Measurements from ENCODE around the gene HIF3A.

Gene HIF3A

GRCh38 chr19:46392252-46392801 lies 95.5 kb downstream of the HIF3A start:
- Histone ChIP-seq H3K27me3 (ENCODE audit: insufficient read depth, low read length, poor library complexity) (no peaks in the 10 kb centered on the region), H3K4me1 (ENCODE audit: insufficient read depth, low read length) (no peaks in the 10 kb centered on the region), H3K36me3 (ENCODE audit: insufficient read depth, low read length) (peaks cover 48% of the 10 kb centered on the region), H3K4me2 (ENCODE audit: insufficient read depth, low read length) (no peak overlapping the region), H4K20me1 (ENCODE audit: insufficient read depth, low read length) (peaks cover 19% of the 10 kb centered on the region), H2AFZ (ENCODE audit: low read depth, low read length) (no peak overlapping the region), H3K27ac (ENCODE audit: low read length) (no peak overlapping the region), H3K4me3 (ENCODE audit: low read depth in 1 of 2, low read length in 2 of 2) (no peak overlapping the region), H3K79me2 (ENCODE audit: insufficient read depth, low read length) (no peaks in the 10 kb centered on the region), H3K9me3 (ENCODE audit: insufficient read depth, low read length, severe bottlenecking) (no peaks in the 10 kb centered on the region), H3K9ac (ENCODE audit: low read depth, low read length) (no peak overlapping the region)
- DNase-seq (no peak), ATAC-seq (ENCODE audit: insufficient read depth, low read depth) (no peak)
- no peak for TF ChIP-seq EZH2 (IDR thresholded peaks at IDR 0.05; ENCODE audit: borderline replicate concordance, low read depth, low read length, severe bottlenecking)
- TF ChIP-seq, protein P1, sequence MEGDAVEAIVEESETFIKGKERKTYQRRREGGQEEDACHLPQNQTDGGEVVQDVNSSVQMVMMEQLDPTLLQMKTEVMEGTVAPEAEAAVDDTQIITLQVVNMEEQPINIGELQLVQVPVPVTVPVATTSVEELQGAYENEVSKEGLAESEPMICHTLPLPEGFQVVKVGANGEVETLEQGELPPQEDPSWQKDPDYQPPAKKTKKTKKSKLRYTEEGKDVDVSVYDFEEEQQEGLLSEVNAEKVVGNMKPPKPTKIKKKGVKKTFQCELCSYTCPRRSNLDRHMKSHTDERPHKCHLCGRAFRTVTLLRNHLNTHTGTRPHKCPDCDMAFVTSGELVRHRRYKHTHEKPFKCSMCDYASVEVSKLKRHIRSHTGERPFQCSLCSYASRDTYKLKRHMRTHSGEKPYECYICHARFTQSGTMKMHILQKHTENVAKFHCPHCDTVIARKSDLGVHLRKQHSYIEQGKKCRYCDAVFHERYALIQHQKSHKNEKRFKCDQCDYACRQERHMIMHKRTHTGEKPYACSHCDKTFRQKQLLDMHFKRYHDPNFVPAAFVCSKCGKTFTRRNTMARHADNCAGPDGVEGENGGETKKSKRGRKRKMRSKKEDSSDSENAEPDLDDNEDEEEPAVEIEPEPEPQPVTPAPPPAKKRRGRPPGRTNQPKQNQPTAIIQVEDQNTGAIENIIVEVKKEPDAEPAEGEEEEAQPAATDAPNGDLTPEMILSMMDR (IDR thresholded peaks at IDR 0.05; ENCODE audit: borderline replicate concordance, extremely low read depth, low read length, poor library complexity, severe bottlenecking), result no peak

DNA sequence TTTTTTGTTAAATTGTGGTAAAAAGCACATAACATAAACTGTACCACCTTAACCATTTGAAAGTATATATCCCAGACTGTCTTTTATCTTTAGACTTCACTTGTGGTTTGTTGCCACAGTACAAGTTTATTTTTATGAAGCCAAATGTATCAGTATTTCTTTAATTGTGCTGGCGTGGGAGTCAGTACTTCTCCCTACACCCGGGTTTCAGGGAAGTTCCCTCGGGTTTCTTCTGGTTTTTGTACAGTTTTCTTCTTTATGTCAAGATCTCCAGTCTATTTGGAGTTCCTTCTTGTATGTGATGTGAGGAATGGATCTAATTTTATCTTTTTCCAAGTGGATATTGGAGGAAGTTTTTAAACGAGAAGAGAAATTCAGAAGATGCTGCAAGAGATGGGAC lies 96.0 kb downstream of the HIF3A start:
- Histone ChIP-seq H3K36me3 (ENCODE audit: insufficient read depth, low read length) (peaks cover 43% of the 10 kb centered on the region), H3K9ac (ENCODE audit: low read depth, low read length) (no peak overlapping the region)
- TF ChIP-seq, protein P1 (IDR thresholded peaks at IDR 0.05; ENCODE audit: borderline replicate concordance, extremely low read depth, low read length, poor library complexity, severe bottlenecking), result no peak
- TF ChIP-seq EZH2 (IDR thresholded peaks at IDR 0.05; ENCODE audit: borderline replicate concordance, low read depth, low read length, severe bottlenecking), result no peak

More for the DNA sequence above, 96.0 kb downstream of the HIF3A start:
- H4K20me1 ChIP-seq (ENCODE audit: insufficient read depth, low read length), result peaks cover 19% of the 10 kb centered on the region
- H3K4me1 ChIP-seq (ENCODE audit: insufficient read depth, low read length), result no peaks in the 10 kb centered on the region
- no peak overlapping the region for H2AFZ ChIP-seq (ENCODE audit: low read depth, low read length)
- H3K4me2 ChIP-seq (ENCODE audit: insufficient read depth, low read length), result no peak overlapping the region
- H3K79me2 ChIP-seq (ENCODE audit: insufficient read depth, low read length), result no peaks in the 10 kb centered on the region
- no peak overlapping the region for H3K4me3 ChIP-seq (ENCODE audit: low read depth in 1 of 2, low read length in 2 of 2)
- no peak for DNase-seq
- no peaks in the 10 kb centered on the region for H3K9me3 ChIP-seq (ENCODE audit: insufficient read depth, low read length, severe bottlenecking)
- H3K27ac ChIP-seq (ENCODE audit: low read length), result no peak overlapping the region
- ATAC-seq (ENCODE audit: insufficient read depth, low read depth), result no peak
- H3K27me3 ChIP-seq (ENCODE audit: insufficient read depth, low read length, poor library complexity), result no peaks in the 10 kb centered on the region

Measured in DND-41 (cell line).